K562 (cell line): ENCODE results near the gene TAAR8. TPM values are rescaled to one million over a fixed set of nuclear protein-coding genes. Genes with fewer than 3 reads are reported as not detected.

ENCODE experiments used
- ATAC-seq: fragments of 200-7000 bp; cut with Tn5 transposase; 3 replicates; pipeline ENCODE4 v1.9.1; 2020; ENCODE audit warnings: moderate library complexity
- BruUV-seq: library from RNA; stranded (reverse); fragments of 400-500 nt; replicated peaks from 2 replicates; lab custom pipeline; 2021; lab: Mats Ljungman, UMichigan
- CTCF ChIA-PET: fragments of 300-600 bp; formaldehyde crosslinking; extraction: SDS; loops from one replicate; lab custom pipeline; 2021; ENCODE audit warnings: low intra/inter-chr PET ratio; lab: Yijun Ruan, JAX
- POLR2A ChIA-PET: fragments of 300-600, 350-650 bp; sonication (Branson Sonifier 250); formaldehyde crosslinking; extraction: SDS; loops from one replicate; lab custom pipeline; 2021; ENCODE audit warnings: antibody characterized with exemption, inconsistent platforms; lab: Yijun Ruan, JAX
- DNase-seq, 4 experiments: peaks; one replicate each; pipeline versions ENCODE4 v3.0.0 to v3.0.0-alpha.2; 2011 to 2018; ENCODE audit warnings: low spot score in 3 of 4, mixed read lengths in 3 of 4; ENCODE audit errors: extremely low read depth in 1 of 4
- FAIRE-seq: peaks from 2 replicates; lab custom pipeline; 2011; peaks lifted over from hg19 to GRCh38; lab: Jason Lieb, UNC
- H2AFZ ChIP-seq: 2 replicates; pipeline ENCODE4 v1.6.0; 2011; ENCODE audit warnings: low read depth, low read length, control low read depth, inconsistent platforms
- H3K27ac ChIP-seq: fragments of 200-600 bp; 3 replicates; pipeline ENCODE4 v1.8.0; 2011; ENCODE audit warnings: low read depth, mild to moderate bottlenecking, control low read depth, inconsistent platforms, low read length, moderate library complexity, mixed read lengths; ENCODE audit errors: extremely low read depth
- H3K27me3 ChIP-seq, 2 experiments: fragments of 300-600 bp in 1 of 2; 2 replicates in 1 of 2; 3 replicates in 1 of 2; pipeline versions ENCODE4 v1.6.0 to v1.8.0; 2011; ENCODE audit warnings: inconsistent platforms in 2 of 2, low read length in 2 of 2, mild to moderate bottlenecking in 1 of 2, mixed read lengths in 1 of 2, moderate library complexity in 1 of 2; ENCODE audit not compliant: control insufficient read depth in 2 of 2, insufficient read depth in 2 of 2
- H3K36me3 ChIP-seq: fragments of 300-600 bp; 3 replicates; pipeline ENCODE4 v1.8.0; 2011; ENCODE audit warnings: mild to moderate bottlenecking, low read length, inconsistent platforms; ENCODE audit not compliant: control insufficient read depth, insufficient read depth
- H3K4me1 ChIP-seq, 2 experiments: fragments of 200-600 bp in 1 of 2; replicated peaks in 1 of 2; 2 replicates in 1 of 2; 3 replicates in 1 of 2; pipeline versions ENCODE4 v1.5.1 to v1.8.0; 2011; ENCODE audit warnings: inconsistent platforms in 2 of 2, low read length in 2 of 2, mild to moderate bottlenecking in 1 of 2, mixed read lengths in 1 of 2, moderate library complexity in 1 of 2; ENCODE audit not compliant: control insufficient read depth in 2 of 2, insufficient read depth in 2 of 2
- H3K4me2 ChIP-seq: 2 replicates; pipeline ENCODE4 v1.6.1; 2011; ENCODE audit warnings: low read length, control low read depth, inconsistent platforms, mixed read lengths; ENCODE audit not compliant: insufficient read depth
- H3K4me3 ChIP-seq: fragments of 200-600 bp; sonication (generic), shearing (Covaris generic); 2 replicates; pipeline ENCODE4 v1.5.1; 2016; ENCODE audit warnings: control low read depth, inconsistent platforms
- H3K79me2 ChIP-seq: fragments of 200-600 bp; 3 replicates; pipeline ENCODE4 v1.8.0; 2011; ENCODE audit warnings: low read length, inconsistent platforms; ENCODE audit not compliant: control insufficient read depth, insufficient read depth
- H3K9ac ChIP-seq, 2 experiments: 2 replicates each; pipeline versions ENCODE4 v1.6.0 to v1.6.1; 2011; ENCODE audit warnings: low read depth in 2 of 2, low read length in 2 of 2, control low read depth in 1 of 2, inconsistent platforms in 1 of 2, mild to moderate bottlenecking in 1 of 2, mixed read lengths in 1 of 2; ENCODE audit not compliant: insufficient read depth in 1 of 2
- H3K9me1 ChIP-seq: one replicate; pipeline ENCODE4 v1.6.0; 2011; ENCODE audit warnings: inconsistent platforms, mild to moderate bottlenecking, low read length, moderate library complexity; ENCODE audit not compliant: control insufficient read depth, insufficient read depth
- H3K9me3 ChIP-seq: replicated peaks from 2 replicates; pipeline ENCODE4 v1.5.1; 2011; ENCODE audit warnings: low read depth, low read length, inconsistent platforms; ENCODE audit not compliant: control insufficient read depth, insufficient read depth
- H4K20me1 ChIP-seq: replicated peaks from 2 replicates; pipeline ENCODE4 v1.6.1; 2011; ENCODE audit warnings: low read length, inconsistent platforms, mixed read lengths; ENCODE audit not compliant: control insufficient read depth, insufficient read depth
- ARID3B ChIP-seq: fragments of 250-450 bp; sonication (Bioruptor Pico); IDR thresholded peaks from 2 replicates; pipeline ENCODE4 v1.4.0; 2020; ENCODE audit warnings: borderline replicate concordance
- ATF7 ChIP-seq: fragments of 450-650 bp; IDR thresholded peaks from 2 replicates; pipeline ENCODE4 v1.7.1; 2014; ENCODE audit warnings: mild to moderate bottlenecking, moderate library complexity
- BHLHE40 ChIP-seq: IDR thresholded peaks from 2 replicates; pipeline ENCODE4 v1.6.1; 2011; ENCODE audit warnings: low read length, improper control_type of control experiment
- FOXA3 ChIP-seq, 2 experiments: fragments of 450-650 bp in 1 of 2; sonication (generic) in 1 of 2; formaldehyde crosslinking; IDR thresholded peaks in 1 of 2; conservative IDR thresholded peaks in 1 of 2; 2 replicates each; pipeline versions ENCODE4 v1.4.0 to v1.8.0; 2020 to 2022; ENCODE audit warnings: mild to moderate bottlenecking in 2 of 2, missing genetic modification reagents in 1 of 2
- FOXJ3 ChIP-seq: sonication (generic); formaldehyde crosslinking; IDR thresholded peaks from 2 replicates; pipeline ENCODE4 v1.4.0; 2020; ENCODE audit warnings: mild to moderate bottlenecking, missing genetic modification reagents
- GTF2A2 ChIP-seq: IDR thresholded peaks from 2 replicates; pipeline ENCODE4 v1.6.1; 2016; ENCODE audit warnings: mild to moderate bottlenecking, missing genetic modification characterization, missing compliant biosample characterization
- HDGF ChIP-seq: fragments of 450-650 bp; IDR thresholded peaks from 2 replicates; pipeline ENCODE4 v1.6.1; 2016
- MTA3 ChIP-seq: fragments of 450-650 bp; formaldehyde crosslinking; IDR thresholded peaks from 2 replicates; pipeline ENCODE4 v1.6.1; 2017; ENCODE audit warnings: mild to moderate bottlenecking, borderline replicate concordance
- PRMT5 ChIP-seq: sonication (generic); formaldehyde crosslinking; IDR thresholded peaks from 2 replicates; pipeline ENCODE4 v1.5.0; 2020; ENCODE audit warnings: missing genetic modification reagents
- TCF7 ChIP-seq: sonication (generic); IDR thresholded peaks from 2 replicates; pipeline ENCODE4 v1.6.1; 2016; ENCODE audit warnings: antibody characterized with exemption, borderline replicate concordance
- TOE1 ChIP-seq, 2 experiments: fragments of 450-650 bp in 1 of 2; sonication (generic) in 1 of 2; formaldehyde crosslinking in 1 of 2; IDR thresholded peaks; 2 replicates each; pipeline versions ENCODE4 v1.7.1 to v1.8.0; 2016 to 2022; ENCODE audit warnings: borderline replicate concordance in 2 of 2, mild to moderate bottlenecking in 2 of 2, antibody characterized with exemption in 1 of 2, inconsistent platforms in 1 of 2, low read depth in 1 of 2, missing genetic modification reagents in 1 of 2, moderate library complexity in 1 of 2
- ZNF316 ChIP-seq: fragments of 450-650 bp; IDR thresholded peaks from 2 replicates; pipeline ENCODE4 v1.6.1; 2016
- ZNF609 ChIP-seq: sonication (generic); formaldehyde crosslinking; IDR thresholded peaks from 2 replicates; pipeline ENCODE4 v1.8.1; 2023; ENCODE audit warnings: missing genetic modification reagents, mild to moderate bottlenecking, borderline replicate concordance
- WGBS: fragments of 100-300 bp; shearing (Covaris generic); methylation state at CpG from one replicate; pipeline ENCODE4 v1.1.6; 2016; ENCODE audit warnings: low coverage, mixed read lengths; ENCODE audit not compliant: insufficient coverage; ENCODE audit errors: missing lambda C conversion rate; 5-methylcytosine and 5-hydroxymethylcytosine counted together
- in situ Hi-C: fragments of 300-500 bp; cut with MboI; formaldehyde crosslinking; loops from 4 replicates; pipeline ENCODE4 v1.15.0; 2018; ENCODE audit warnings: inconsistent platforms, mixed read lengths
- intact Hi-C: fragments of 100-400 bp; cut with micrococcal nuclease; formaldehyde crosslinking; loops from 2 replicates; pipeline ENCODE4 v1.14.2; 2022
- polyA plus RNA-seq, 8 experiments: library from polyadenylated mRNA; depleted of rRNA in 4 of 8; stranded (reverse) in 5 of 8; unstranded in 3 of 8; fragments of >200 nt; fragmentation: Nextera tagmentation in 2 of 8; fragmentation: Illumina TruSeq in 1 of 8; extraction: Ambion mirVana in 2 of 8; extraction: Trizol in 1 of 8; gene quantifications; 2 replicates each; pipeline versions ENCODE4 v1.2.1 to v1.2.3, GENCODE V29; 2011 to 2014; ENCODE audit warnings: inconsistent platforms in 1 of 8, missing spikeins in 1 of 8
- total RNA-seq, 7 experiments: library from RNA; depleted of rRNA in 6 of 7; stranded (reverse); fragments of >200 nt in 6 of 7; fragmentation: Illumina TruSeq in 2 of 7; extraction: Trizol in 2 of 7; gene quantifications; 2 replicates each; pipeline versions ENCODE4 v1.2.1 to v1.2.3, GENCODE V29; 2011 to 2021; ENCODE audit warnings: low replicate concordance in 1 of 7

Gene TAAR8
- total and polyA plus RNA-seq, 9 of the 15 experiments (the other 6 are each of a cell fraction or from before 2014, with no cell fraction given): not detected

- no peak for TF ChIP-seq MTA3
- TF ChIP-seq TCF7: no peak
- no peak for TF ChIP-seq ARID3B (CRISPR knock-in tag)
- TF ChIP-seq, all 486 proteins: peak for 0
Observed at GRCh38 chr6:132548746-132549463, 3.6 kb upstream of the TAAR8 start (continued).

GRCh38 chr6:132551214-132551613 is 1.3 kb upstream of the TAAR8 start:
- BruUV-seq: no TSS peak
- no peaks in the 10 kb centered on the region for H3K4me1 ChIP-seq
- ATAC-seq (no peak), FAIRE-seq (no peak), DNase-seq (no peak)
- 0 out of 4 replicates have a peak overlapping the region, but pooled peaks of 1 of the 2 experiments have one; percentile 9 for H3K9ac ChIP-seq
- no peaks in the 10 kb centered on the region for H3K9me1 ChIP-seq
- H2AFZ ChIP-seq: no peak overlapping the region
- no peaks in the 10 kb centered on the region for H4K20me1 ChIP-seq
- WGBS: 0% methylated on average over 4 of the region's 4 CpGs
- H3K4me3 ChIP-seq: no peak overlapping the region
- intact Hi-C loops: no loop called here
- in situ Hi-C loops: no loop called here
- ChIA-PET CTCF (no interaction called here), POLR2A (interaction anchor here (0.6 kb wide), 1 partner anchor 26 kb away, joined by 3 read pairs; no protein-coding TSS in a partner anchor)
- no peak overlapping the region for H3K27ac ChIP-seq
- no peaks in the 10 kb centered on the region for H3K36me3 ChIP-seq
- no peaks in the 10 kb centered on the region for H3K79me2 ChIP-seq
- peaks cover 2 to 12% of the 10 kb centered on the region in 2 experiments; a peak in 3 of 5 replicates for H3K27me3 ChIP-seq
- H3K4me2 ChIP-seq: no peak overlapping the region
- H3K9me3 ChIP-seq: no peaks in the 10 kb centered on the region
- TF ChIP-seq HDGF (no peak), PRMT5 (no peak), ZNF316 (no peak), ATF7 (no peak), BHLHE40 (no peak), FOXJ3 (CRISPR knock-in tag) (no peak), GTF2A2 (no peak), ZNF609 (CRISPR knock-in tag) (no peak), FOXA3 (CRISPR knock-in tag; conservative IDR thresholded peaks at IDR 0.05 in 1 of 2, IDR thresholded peaks at IDR 0.05 in 1 of 2) (no peak), TOE1 (IDR thresholded peaks at IDR 0.05; ENCODE audit: borderline replicate concordance) (no peak), TOE1 (CRISPR knock-in tag; IDR thresholded peaks at IDR 0.05; ENCODE audit: borderline replicate concordance, low read depth) (no peak)
